ENCODE measurements around the gene C16orf54. TPM values are rescaled to one million over a fixed set of nuclear protein-coding genes. Genes with fewer than 3 reads are reported as not detected.
"Not testable (repeated sequence)": the region's sequence is repeated elsewhere in the genome, so short reads cannot be mapped to it uniquely, and the experiment has no call there.

C16orf54 gene
- total RNA-seq, 1 experiment from 2014 or later: not detected

- Histone ChIP-seq H3K79me1 (ENCODE audit: insufficient read depth, low read depth, low read length, poor library complexity, severe bottlenecking) (no peaks in the 10 kb centered on the region), H3K14ac (ENCODE audit: insufficient read depth, low read length) (no peak overlapping the region), H3K56ac (ENCODE audit: insufficient read length, low read depth, low read length) (no peak overlapping the region), H2BK120ac (ENCODE audit: low read depth, low read length, poor library complexity, severe bottlenecking) (no peak overlapping the region), H2AK5ac (ENCODE audit: insufficient read length, low read length) (no peak overlapping the region), H3K18ac (ENCODE audit: insufficient read length, low read depth, low read length) (no peak overlapping the region), H3K23me2 (ENCODE audit: insufficient read length, low read depth, low read length, poor library complexity, severe bottlenecking) (no peaks in the 10 kb centered on the region), H3K27me3 (ENCODE audit: insufficient read depth, low read length) (no peaks in the 10 kb centered on the region; the same call in 1 of the 2 replicates), H3K23ac (ENCODE audit: insufficient read length, low read depth, low read length) (no peak overlapping the region), H2BK15ac (ENCODE audit: low read depth, low read length) (no peak overlapping the region), H4K91ac (ENCODE audit: insufficient read length, low read depth, low read length) (no peak overlapping the region), H3K4me2 (ENCODE audit: insufficient read depth, insufficient read length, low read length) (no peak overlapping the region), H4K5ac (ENCODE audit: insufficient read length, low read depth, low read length) (no peak overlapping the region), H2BK12ac (ENCODE audit: insufficient read length, low read depth, low read length) (no peak overlapping the region), H3K27ac (ENCODE audit: insufficient read length, low read depth, low read length) (no peak overlapping the region), H3K4me1 (ENCODE audit: insufficient read depth, low read length) (no peaks in the 10 kb centered on the region), H3K79me2 (ENCODE audit: insufficient read depth, low read length) (no peaks in the 10 kb centered on the region), H4K8ac (replicated peaks; ENCODE audit: insufficient read length, low read depth, low read length) (no peak overlapping the region), H3K4ac (ENCODE audit: low read depth, low read length) (no peak overlapping the region), H2AFZ (ENCODE audit: low read length) (no peak overlapping the region), H2BK5ac (ENCODE audit: insufficient read length, low read length) (no peak overlapping the region), H4K20me1 (ENCODE audit: control insufficient read depth, insufficient read depth, insufficient read length) (no peaks in the 10 kb centered on the region), H2BK20ac (ENCODE audit: low read depth, low read length, poor library complexity, severe bottlenecking) (no peak overlapping the region), H3T11ph (ENCODE audit: low read length) (no peak overlapping the region), H3K9me3 (ENCODE audit: control insufficient read depth, low read depth, low read length) (no peaks in the 10 kb centered on the region), H3K9ac (ENCODE audit: extremely low read depth, insufficient read length, low read length) (no peak overlapping the region)
- WGBS (ENCODE audit: extremely low coverage, insufficient read length, low lambda C conversion rate): no CpG with 5 or more reads among the region's 5 CpGs
- H3K4me3 Mint-ChIP-seq: no peak overlapping the region
- no peaks in the 10 kb centered on the region for H3K9me3 Mint-ChIP-seq
- no peak for TF ChIP-seq CTCF (conservative IDR thresholded peaks at IDR 0.05)
- no peak for DNase-seq
- H3K27me3 Mint-ChIP-seq (ENCODE audit: low read depth): peaks cover 20% of the 10 kb centered on the region
- H3K4me1 Mint-ChIP-seq: peaks cover 13 to 16% of the 10 kb centered on the region in 2 experiments
- H3K27ac Mint-ChIP-seq: no peak overlapping the region
- H3K36me3 Mint-ChIP-seq (ENCODE audit: insufficient read depth in 1 of 3, low read depth in 3 of 3): no peaks in the 10 kb centered on the region
These were observed 28.9 kb upstream of the C16orf54 start for GRCh38 chr16:29774730-29775129.

- not testable (repeated sequence) for H4K20me1 ChIP-seq (ENCODE audit: control insufficient read depth, insufficient read depth, insufficient read length); H3K56ac ChIP-seq (ENCODE audit: insufficient read length, low read depth, low read length); H2AFZ ChIP-seq (ENCODE audit: low read length); H3K4me1 Mint-ChIP-seq; H2AK5ac ChIP-seq (ENCODE audit: insufficient read length, low read length); H3K18ac ChIP-seq (ENCODE audit: insufficient read length, low read depth, low read length); H3K36me3 Mint-ChIP-seq (ENCODE audit: insufficient read depth in 1 of 3, low read depth in 3 of 3); H3K4me1 ChIP-seq (ENCODE audit: insufficient read depth, low read length); H2BK20ac ChIP-seq (ENCODE audit: low read depth, low read length, poor library complexity, severe bottlenecking); H4K91ac ChIP-seq (ENCODE audit: insufficient read length, low read depth, low read length); H3K14ac ChIP-seq (ENCODE audit: insufficient read depth, low read length); H3K23ac ChIP-seq (ENCODE audit: insufficient read length, low read depth, low read length); H3K27me3 Mint-ChIP-seq (ENCODE audit: low read depth); H3K4me3 Mint-ChIP-seq; H2BK15ac ChIP-seq (ENCODE audit: low read depth, low read length); H4K5ac ChIP-seq (ENCODE audit: insufficient read length, low read depth, low read length); H2BK12ac ChIP-seq (ENCODE audit: insufficient read length, low read depth, low read length); H3K9me3 Mint-ChIP-seq; H3K27ac ChIP-seq (ENCODE audit: insufficient read length, low read depth, low read length); H2BK5ac ChIP-seq (ENCODE audit: insufficient read length, low read length); H3K79me2 ChIP-seq (ENCODE audit: insufficient read depth, low read length); H3K4ac ChIP-seq (ENCODE audit: low read depth, low read length); H3K9me3 ChIP-seq (ENCODE audit: control insufficient read depth, low read depth, low read length); H4K8ac ChIP-seq (replicated peaks; ENCODE audit: insufficient read length, low read depth, low read length); H3K23me2 ChIP-seq (ENCODE audit: insufficient read length, low read depth, low read length, poor library complexity, severe bottlenecking); H2BK120ac ChIP-seq (ENCODE audit: low read depth, low read length, poor library complexity, severe bottlenecking); DNase-seq; H3K9ac ChIP-seq (ENCODE audit: extremely low read depth, insufficient read length, low read length); H3K27me3 ChIP-seq (ENCODE audit: insufficient read depth, low read length); H3T11ph ChIP-seq (ENCODE audit: low read length); H3K79me1 ChIP-seq (ENCODE audit: insufficient read depth, low read depth, low read length, poor library complexity, severe bottlenecking); H3K4me2 ChIP-seq (ENCODE audit: insufficient read depth, insufficient read length, low read length)
- peak overlapping the region in 1 of 3 experiments; percentile 63; a peak in 2 of 7 replicates for H3K27ac Mint-ChIP-seq
- WGBS (ENCODE audit: extremely low coverage, insufficient read length, low lambda C conversion rate): no CpG with 5 or more reads among the region's 7 CpGs
These were observed 26.5 kb upstream of the C16orf54 start for GRCh38 chr16:29772330-29772729.

Data from H9 (cell line).